ENCODE measurements around the gene SYCP3.
"Not testable (repeated sequence)": the region's sequence is repeated elsewhere in the genome, so short reads cannot be mapped to it uniquely, and the experiment has no call there.

The SYCP3 gene

DNA sequence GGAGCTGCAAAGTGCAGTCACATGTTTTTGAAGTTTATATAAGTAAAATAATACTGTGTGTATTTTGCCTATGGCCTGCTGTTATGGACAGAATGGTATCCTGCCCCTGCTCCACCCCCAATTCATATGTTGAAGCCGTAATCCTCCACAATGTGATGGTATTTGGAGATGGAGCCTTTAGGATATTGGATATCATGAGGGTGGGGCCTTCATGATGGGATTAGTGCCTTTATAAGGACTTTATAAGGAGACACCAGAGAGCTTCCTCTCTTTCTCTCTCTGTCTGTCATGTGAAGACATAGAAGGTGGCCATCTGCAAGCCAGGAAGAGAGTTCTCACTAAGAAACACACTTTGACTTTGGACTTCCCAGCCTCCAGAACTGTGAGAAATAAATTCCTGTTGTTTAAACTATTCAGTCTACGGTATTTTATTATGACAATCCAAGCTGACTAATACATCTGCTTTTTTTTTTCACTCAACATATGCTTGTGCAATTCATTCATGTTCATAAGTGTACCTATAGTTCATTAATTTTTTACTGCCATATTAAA, 44.9 kb downstream of the SYCP3 start:
- Histone ChIP-seq H3K4me3 (no peak overlapping the region), H3K27ac (no peak overlapping the region), H3K4me1 (peaks cover 30% of the 10 kb centered on the region), H3K27me3 (no peaks in the 10 kb centered on the region), H3K36me3 (no peaks in the 10 kb centered on the region), H3K9me3 (no peaks in the 10 kb centered on the region; the same call in 1 of the 2 replicates), H3K4me2 (no peak overlapping the region), H3K9ac (no peak overlapping the region), H4K20me1 (no peaks in the 10 kb centered on the region)
- no peak for TF ChIP-seq Cebpa-rat (IDR thresholded peaks at IDR 0.05)

DNA sequence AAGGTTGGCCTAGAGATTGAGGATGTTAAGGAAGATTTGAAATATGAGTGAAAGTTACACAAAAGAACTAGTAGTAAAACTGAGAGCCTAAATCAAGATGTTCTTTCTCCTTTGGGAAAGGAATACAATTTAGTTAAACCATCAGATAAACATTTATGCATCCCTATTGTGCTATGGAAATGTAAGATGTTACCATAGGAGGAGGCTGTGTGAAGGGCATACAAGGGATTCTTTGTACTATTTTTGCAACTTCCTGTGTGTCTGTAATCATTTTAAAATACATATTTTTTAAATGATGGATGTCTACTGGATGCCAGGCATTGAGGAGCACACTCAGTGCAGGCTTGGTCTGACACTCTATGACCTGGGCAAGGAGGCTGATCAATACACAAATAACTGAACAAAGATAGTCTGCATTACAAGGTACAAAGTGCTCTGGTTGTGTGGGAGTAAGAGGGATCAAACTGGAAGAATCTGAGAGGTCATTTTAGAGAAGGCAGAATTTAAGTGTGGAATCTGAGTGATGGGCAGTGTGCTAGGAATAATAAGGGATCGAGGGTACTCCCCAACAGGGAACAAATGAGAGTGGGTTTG, 47.7 kb downstream of the SYCP3 start:
- peak overlapping the region; percentile 17; the same call in 1 of the 2 replicates for H3K4me2 ChIP-seq

DNA sequence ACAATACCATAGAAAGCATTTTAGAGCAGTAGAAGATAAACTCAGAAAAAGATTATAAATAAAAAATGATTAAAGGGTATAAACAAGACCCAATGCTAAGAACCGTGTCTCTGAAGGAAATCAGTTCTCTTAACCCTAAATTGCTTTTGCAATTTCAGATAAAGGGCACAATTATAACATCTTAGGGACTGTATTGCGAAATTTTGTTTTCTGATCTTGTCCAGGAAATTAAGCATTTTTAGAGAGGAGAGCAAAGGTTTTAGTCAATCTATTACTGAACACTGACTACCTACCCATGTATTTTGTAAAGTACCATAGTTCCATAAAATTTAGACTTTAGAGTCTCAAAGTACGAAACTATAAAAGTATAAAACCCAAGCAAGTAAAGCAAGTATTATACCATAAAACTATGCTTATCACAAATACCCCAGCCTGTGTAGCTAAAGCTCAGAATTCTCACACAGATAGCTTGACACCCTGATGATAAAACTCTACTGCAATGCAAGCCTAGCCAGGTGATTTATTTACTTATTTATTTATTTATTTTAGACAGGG, 48.6 kb downstream of the SYCP3 start:
- H3K9me3 ChIP-seq = no peaks in the 10 kb centered on the region; the same call in 1 of the 2 replicates
- H3K4me2 ChIP-seq = no peak overlapping the region
- no peaks in the 10 kb centered on the region for H3K36me3 ChIP-seq
- no peak overlapping the region for H3K9ac ChIP-seq
- peak; percentile 21; the same call in 1 of the 2 replicates for TF ChIP-seq Cebpa-rat (IDR thresholded peaks at IDR 0.05)
- no peak overlapping the region for H3K27ac ChIP-seq
- H3K4me3 ChIP-seq = no peak overlapping the region
- peaks cover 9% of the 10 kb centered on the region; the same call in 1 of the 2 replicates for H3K4me1 ChIP-seq
- no peaks in the 10 kb centered on the region for H3K27me3 ChIP-seq
- no peaks in the 10 kb centered on the region for H4K20me1 ChIP-seq

More for the DNA sequence above, 47.7 kb downstream of the SYCP3 start:
- H3K4me1 ChIP-seq = peaks cover 14% of the 10 kb centered on the region
- H3K4me3 ChIP-seq = no peak overlapping the region
- no peaks in the 10 kb centered on the region for H3K27me3 ChIP-seq
- H3K27ac ChIP-seq = no peak overlapping the region
- H3K9ac ChIP-seq = no peak overlapping the region
- no peaks in the 10 kb centered on the region for H3K36me3 ChIP-seq
- no peak for TF ChIP-seq Cebpa-rat (IDR thresholded peaks at IDR 0.05)
- H4K20me1 ChIP-seq = no peaks in the 10 kb centered on the region
- H3K9me3 ChIP-seq = no peaks in the 10 kb centered on the region; the same call in 1 of the 2 replicates

- Histone ChIP-seq H3K4me3 (no peak overlapping the region), H3K27ac (no peak overlapping the region), H4K20me1 (no peaks in the 10 kb centered on the region), H3K4me2 (no peak overlapping the region), H3K9ac (no peak overlapping the region), H3K9me3 (no peaks in the 10 kb centered on the region), H3K4me1 (peaks cover 3% of the 10 kb centered on the region; the same call in 1 of the 2 replicates), H3K27me3 (no peaks in the 10 kb centered on the region), H3K36me3 (no peaks in the 10 kb centered on the region)
- TF ChIP-seq Cebpa-rat (IDR thresholded peaks at IDR 0.05) = no peak
These were observed 53.1 kb downstream of the SYCP3 start for GRCh38 chr12:101686176-101686575.

DNA sequence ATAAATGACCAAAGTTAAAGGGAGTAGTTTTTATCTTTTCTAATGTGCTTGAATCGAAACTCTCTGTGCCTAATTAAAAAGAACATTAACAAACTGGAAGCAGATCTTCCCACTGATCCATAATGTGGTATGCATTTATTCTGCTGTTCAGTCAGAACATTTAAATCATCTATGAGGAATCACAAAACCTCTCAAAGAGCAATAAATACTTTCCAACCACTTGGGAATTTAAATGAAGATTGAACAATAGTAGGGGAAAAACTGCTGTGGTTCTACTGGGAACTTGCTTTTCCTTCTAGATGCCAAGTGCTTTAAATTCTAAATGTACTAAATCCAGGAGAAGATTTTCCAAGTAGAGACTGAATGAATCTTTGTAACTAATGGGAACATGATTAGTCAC, 54.2 kb downstream of the SYCP3 start:
- H4K20me1 ChIP-seq = no peaks in the 10 kb centered on the region
- no peaks in the 10 kb centered on the region for H3K36me3 ChIP-seq
- H3K4me3 ChIP-seq = no peak overlapping the region
- no peaks in the 10 kb centered on the region for H3K4me1 ChIP-seq
- no peaks in the 10 kb centered on the region for H3K9me3 ChIP-seq
- no peaks in the 10 kb centered on the region for H3K27me3 ChIP-seq
- H3K9ac ChIP-seq = no peak overlapping the region
- TF ChIP-seq Cebpa-rat (IDR thresholded peaks at IDR 0.05) = no peak
- no peak overlapping the region for H3K4me2 ChIP-seq
- no peak overlapping the region for H3K27ac ChIP-seq

- not testable (repeated sequence) for H3K36me3 ChIP-seq, H3K4me1 ChIP-seq, H3K4me3 ChIP-seq, H3K9me3 ChIP-seq, H3K9ac ChIP-seq, H3K4me2 ChIP-seq, H3K27ac ChIP-seq, H4K20me1 ChIP-seq, H3K27me3 ChIP-seq
These were observed 57.6 kb downstream of the SYCP3 start for GRCh38 chr12:101681627-101682026.

- H3K9ac ChIP-seq = no peak overlapping the region
- TF ChIP-seq Cebpa-rat (IDR thresholded peaks at IDR 0.05) = no peak
- no peaks in the 10 kb centered on the region for H3K4me1 ChIP-seq
- no peak overlapping the region for H3K4me3 ChIP-seq
- no peaks in the 10 kb centered on the region for H3K36me3 ChIP-seq
- H3K27me3 ChIP-seq = no peaks in the 10 kb centered on the region
- H3K27ac ChIP-seq = no peak overlapping the region
- no peaks in the 10 kb centered on the region for H3K9me3 ChIP-seq
- H4K20me1 ChIP-seq = no peaks in the 10 kb centered on the region
- no peak overlapping the region for H3K4me2 ChIP-seq
These were observed 58.6 kb downstream of the SYCP3 start for GRCh38 chr12:101680647-101681046.

GRCh38 chr12:101680240-101680639, 59.0 kb downstream of the SYCP3 start:
- no peaks in the 10 kb centered on the region for H3K4me1 ChIP-seq
- H4K20me1 ChIP-seq = no peaks in the 10 kb centered on the region
- no peak for TF ChIP-seq Cebpa-rat (IDR thresholded peaks at IDR 0.05)
- H3K27ac ChIP-seq = no peak overlapping the region
- H3K36me3 ChIP-seq = no peaks in the 10 kb centered on the region
- no peak overlapping the region for H3K4me3 ChIP-seq
- H3K9ac ChIP-seq = no peak overlapping the region
- no peaks in the 10 kb centered on the region for H3K27me3 ChIP-seq
- H3K9me3 ChIP-seq = no peaks in the 10 kb centered on the region
- no peak overlapping the region for H3K4me2 ChIP-seq

All from BLaER1 (cell line).